NCI-H748 treated with DMSO at 0.1 percent for 48 hours (cell line): ENCODE measurements around the gene JUP.

Experiments
- DNase-seq: peaks from one replicate; lab custom pipeline; 2025; lab: John Stamatoyannopoulos, UW

Gene JUP

GRCh38 chr17:41810659-41811548 is 24.4 kb upstream of the JUP start:
- no peak for DNase-seq

GRCh38 chr17:41806685-41807445 is 20.4 kb upstream of the JUP start:
- no peak for DNase-seq

GRCh38 chr17:41803049-41804020 is 16.8 kb upstream of the JUP start:
- no peak for DNase-seq

GRCh38 chr17:41801374-41802271 is 15.1 kb upstream of the JUP start:
- peak; percentile 69 for DNase-seq

- DNase-seq: peak; percentile 42
Measured at GRCh38 chr17:41800601-41801373, 14.3 kb upstream of the JUP start.

- DNase-seq: no peak
Measured at GRCh38 chr17:41799366-41799765, 12.9 kb upstream of the JUP start.

GRCh38 chr17:41797377-41797776 is 10.9 kb upstream of the JUP start:
- DNase-seq: no peak

- DNase-seq: no peak
Measured at GRCh38 chr17:41796121-41796895, 9.8 kb upstream of the JUP start.

GRCh38 chr17:41794540-41794975 is 8.0 kb upstream of the JUP start:
- DNase-seq: no peak

- no peak for DNase-seq
Measured at GRCh38 chr17:41793784-41794539, 7.5 kb upstream of the JUP start.

- DNase-seq: no peak
Measured at GRCh38 chr17:41792845-41793783, 6.6 kb upstream of the JUP start.

- no peak for DNase-seq
Measured at GRCh38 chr17:41787021-41787418, 509 bp upstream of the JUP start.

GRCh38 chr17:41785859-41786226 is 668 bp downstream of the JUP start:
- peak; percentile 5 for DNase-seq

GRCh38 chr17:41785091-41785858 is 1.2 kb downstream of the JUP start:
- no peak for DNase-seq

- no peak for DNase-seq
Measured at GRCh38 chr17:41784207-41784744, 2.2 kb downstream of the JUP start.

GRCh38 chr17:41782142-41782541 is 4.4 kb downstream of the JUP start:
- DNase-seq: no peak
